Small intestine (tissue), 7 donors: ENCODE measurements around the gene DNAJC4. TPM values are rescaled to one million over a fixed set of nuclear protein-coding genes. Genes with fewer than 3 reads are reported as not detected.

Experiments used
- DNase-seq, 2 donors: peaks; one replicate each; pipeline versions ENCODE4 v3.0.0 to v3.0.0-alpha.2; 2013
- FAIRE-seq: peaks from 2 replicates; lab custom pipeline; 2012; peaks lifted over from hg19 to GRCh38; lab: Jason Lieb, UNC
- H3K27ac ChIP-seq, 3 donors: one replicate each; pipeline ENCODE4 v1.5.1; 2013; ENCODE audit warnings: low read length in 2 of 3, mild to moderate bottlenecking in 2 of 3, control low read depth in 1 of 3, inconsistent platforms in 1 of 3, low read depth in 1 of 3, moderate library complexity in 1 of 3
- H3K27me3 ChIP-seq, 3 donors: one replicate each; pipeline ENCODE4 v1.6.1; 2013; ENCODE audit warnings: low read length in 3 of 3, inconsistent platforms in 1 of 3; ENCODE audit not compliant: control insufficient read depth in 3 of 3, insufficient read depth in 3 of 3
- H3K36me3 ChIP-seq, 3 donors: one replicate each; pipeline ENCODE4 v1.6.1; 2013; ENCODE audit warnings: low read length in 3 of 3, inconsistent platforms in 1 of 3, low read depth in 1 of 3, mild to moderate bottlenecking in 1 of 3, moderate library complexity in 1 of 3; ENCODE audit not compliant: control insufficient read depth in 3 of 3, insufficient read depth in 2 of 3
- H3K4me1 ChIP-seq, 3 donors: one replicate each; pipeline ENCODE4 v1.6.1; 2013; ENCODE audit warnings: low read length in 2 of 3, inconsistent platforms in 1 of 3, low read depth in 1 of 3, mild to moderate bottlenecking in 1 of 3, moderate library complexity in 1 of 3; ENCODE audit not compliant: control insufficient read depth in 3 of 3, insufficient read depth in 2 of 3
- H3K4me3 ChIP-seq, 3 donors: one replicate each; pipeline ENCODE4 v1.5.1; 2013; ENCODE audit warnings: low read length in 3 of 3, control low read depth in 1 of 3, inconsistent platforms in 1 of 3, low read depth in 1 of 3, mild to moderate bottlenecking in 1 of 3, moderate library complexity in 1 of 3
- H3K9me3 ChIP-seq, 2 donors: one replicate each; pipeline ENCODE4 v1.6.1; 2013; ENCODE audit warnings: low read depth in 1 of 2, low read length in 1 of 2; ENCODE audit not compliant: control insufficient read depth in 2 of 2, insufficient read depth in 1 of 2
- WGBS, 3 donors: extraction: QIAGEN DNeasy Blood & Tissue Kit; methylation state at CpG; one replicate each; pipeline ENCODE4 v1.1.7; 2013; 5-methylcytosine and 5-hydroxymethylcytosine counted together
- polyA plus RNA-seq, 4 donors: library from polyadenylated mRNA; stranded (reverse) in 3 of 4; unstranded in 1 of 4; fragments of 200-250 nt in 3 of 4; fragments of 120-200 nt in 1 of 4; gene quantifications; one replicate each; pipeline versions ENCODE4 v1.2.1 to v1.2.3, GENCODE V29; 2013
- donor health status: healthy with polysubstance abuse.
- donor health status: control.
- donor health status: control.
- donor health status: Bipolar disorder and iron deficiency.
- donor health status: healthy.

Gene DNAJC4
- polyA plus RNA-seq, 4 donors = 50.6 to 164 (median 93.6) TPM

GRCh38 chr11:64251753-64252002, 21.3 kb downstream of the DNAJC4 start:
- DNase-seq = peak in 1 of 2 donors; percentile 90
- no peak for FAIRE-seq
- peaks cover 0 to 38% (median 3%) of the 10 kb centered on the region in 3 donors for H3K4me1 ChIP-seq
- no peaks in the 10 kb centered on the region for H3K9me3 ChIP-seq
- WGBS, 3 donors = 0 to 1% (median 1%) methylated on average over 17 to 18 of the region's 18 CpGs
- peaks cover 7 to 42% (median 16%) of the 10 kb centered on the region in 3 donors for H3K36me3 ChIP-seq
- no peaks in the 10 kb centered on the region for H3K27me3 ChIP-seq
- peak overlapping the region; percentile 61 to 94 (median 85) for H3K4me3 ChIP-seq
- peak overlapping the region; percentile 93 to 99 (median 96) for H3K27ac ChIP-seq

- Histone ChIP-seq H3K4me3 (peak overlapping the region; percentile 61 to 94 (median 85)), H3K27ac (peak overlapping the region; percentile 93 to 99 (median 96)), H3K4me1 (peaks cover 0 to 38% (median 3%) of the 10 kb centered on the region in 3 donors), H3K36me3 (peaks cover 7 to 47% (median 17%) of the 10 kb centered on the region in 3 donors), H3K9me3 (no peaks in the 10 kb centered on the region), H3K27me3 (no peaks in the 10 kb centered on the region)
- no peak for FAIRE-seq
- peak; percentile 91 to 95 for DNase-seq
- WGBS, 3 donors = 2 to 5% (median 4%) methylated on average over 21 to 23 of the region's 23 CpGs
These were observed 21.9 kb downstream of the DNAJC4 start for GRCh38 chr11:64252003-64252872.

GRCh38 chr11:64253043-64253442, 22.7 kb downstream of the DNAJC4 start:
- H3K27ac ChIP-seq = peak overlapping the region; percentile 49 to 99 (median 96)
- H3K27me3 ChIP-seq = no peaks in the 10 kb centered on the region
- WGBS, 3 donors = 22 to 55% (median 39%) methylated on average over 8 of the region's 8 CpGs
- peaks cover 7 to 55% (median 22%) of the 10 kb centered on the region in 3 donors for H3K36me3 ChIP-seq
- no peak for FAIRE-seq
- H3K9me3 ChIP-seq = no peaks in the 10 kb centered on the region
- DNase-seq = no peak
- H3K4me1 ChIP-seq = peaks cover 0 to 32% (median 3%) of the 10 kb centered on the region in 3 donors
- H3K4me3 ChIP-seq = peak overlapping the region; percentile 61 to 94 (median 85)

- peaks cover 7 to 60% (median 27%) of the 10 kb centered on the region in 3 donors for H3K36me3 ChIP-seq
- H3K4me1 ChIP-seq = peaks cover 0 to 28% (median 3%) of the 10 kb centered on the region in 3 donors
- 38 to 51% (median 46%) methylated on average over 5 of the region's 5 CpGs for WGBS, 3 donors
- H3K27ac ChIP-seq = peak overlapping the region in 1 of 3 donors; percentile 41
- FAIRE-seq (no peak), DNase-seq (no peak)
- peak overlapping the region in 2 of 3 donors; percentile 85 to 94 for H3K4me3 ChIP-seq
- H3K9me3 ChIP-seq = no peaks in the 10 kb centered on the region
- H3K27me3 ChIP-seq = no peaks in the 10 kb centered on the region
These were observed 23.1 kb downstream of the DNAJC4 start for GRCh38 chr11:64253481-64253880.

GRCh38 chr11:64254326-64254725, 24.0 kb downstream of the DNAJC4 start:
- Histone ChIP-seq H3K4me3 (no peak overlapping the region), H3K9me3 (no peaks in the 10 kb centered on the region), H3K27me3 (no peaks in the 10 kb centered on the region), H3K36me3 (peaks cover 9 to 68% (median 32%) of the 10 kb centered on the region in 3 donors), H3K27ac (no peak overlapping the region), H3K4me1 (peaks cover 0 to 20% (median 3%) of the 10 kb centered on the region in 3 donors)
- FAIRE-seq = no peak
- 84 to 88% (median 85%) methylated on average over 7 of the region's 7 CpGs for WGBS, 3 donors
- DNase-seq = no peak

- H3K4me3 ChIP-seq = no peak overlapping the region
- peaks cover 0 to 11% (median 3%) of the 10 kb centered on the region in 3 donors for H3K4me1 ChIP-seq
- peak overlapping the region in 1 of 3 donors; percentile 9 for H3K27ac ChIP-seq
- H3K27me3 ChIP-seq = no peaks in the 10 kb centered on the region
- 79 to 83% (median 80%) methylated on average over 35 of the region's 35 CpGs for WGBS, 3 donors
- FAIRE-seq (no peak), DNase-seq (no peak)
- H3K36me3 ChIP-seq = peaks cover 9 to 77% (median 42%) of the 10 kb centered on the region in 3 donors
- H3K9me3 ChIP-seq = no peaks in the 10 kb centered on the region
These were observed 25.1 kb downstream of the DNAJC4 start for GRCh38 chr11:64255135-64256128.

GRCh38 chr11:64256300-64256699, 26.0 kb downstream of the DNAJC4 start:
- peaks cover 13 to 84% (median 45%) of the 10 kb centered on the region in 3 donors for H3K36me3 ChIP-seq
- no peak overlapping the region for H3K4me3 ChIP-seq
- H3K27ac ChIP-seq = no peak overlapping the region
- no peak for FAIRE-seq
- no peaks in the 10 kb centered on the region for H3K27me3 ChIP-seq
- H3K9me3 ChIP-seq = no peaks in the 10 kb centered on the region
- 85 to 87% (median 86%) methylated on average over 15 of the region's 15 CpGs for WGBS, 3 donors
- peaks cover 0 to 5% (median 0%) of the 10 kb centered on the region in 3 donors for H3K4me1 ChIP-seq
- no peak for DNase-seq

GRCh38 chr11:64258356-64258755, 28.0 kb downstream of the DNAJC4 start:
- FAIRE-seq = no peak
- no peak for DNase-seq
- Histone ChIP-seq H3K27me3 (no peaks in the 10 kb centered on the region), H3K9me3 (no peaks in the 10 kb centered on the region), H3K4me1 (peaks cover 0 to under 1% (median 0%) of the 10 kb centered on the region in 3 donors), H3K36me3 (peaks cover 28 to 98% (median 61%) of the 10 kb centered on the region in 3 donors), H3K4me3 (no peak overlapping the region), H3K27ac (no peak overlapping the region)
- WGBS, 3 donors = 90 to 92% (median 91%) methylated on average over 20 to 24 of the region's 24 CpGs
